GM21529 (cell line): ENCODE data around the gene ANKAR.
"Not testable (repeated sequence)": the region's sequence is repeated elsewhere in the genome, so short reads cannot be mapped to it uniquely, and the experiment has no call there.

Experiments used
- ATAC-seq: cut with Tn5 transposase; IDR thresholded peaks from one replicate; pipeline ENCODE4 v1.9.1; 2021; ENCODE audit not compliant: unreplicated experiment

The ANKAR gene

DNA sequence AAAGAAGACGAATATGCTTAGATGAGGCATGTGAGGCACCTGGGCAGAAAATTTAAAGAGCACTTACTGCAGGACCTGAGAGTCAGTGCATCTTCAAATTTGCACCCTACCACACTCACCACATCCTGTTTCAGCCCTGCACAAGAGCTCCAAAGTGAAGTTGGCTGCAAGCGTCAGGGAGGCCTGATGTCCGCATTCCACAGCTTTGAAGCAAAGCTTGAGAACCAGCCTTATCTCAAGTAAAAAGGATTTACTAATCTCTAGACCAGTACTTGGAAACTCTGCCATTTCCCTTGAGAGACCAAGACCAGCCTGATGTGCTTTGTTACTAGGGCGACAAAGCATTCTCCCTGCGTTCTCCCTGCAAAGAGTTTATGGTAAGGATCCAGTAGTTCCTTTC, 16.6 kb upstream of the ANKAR start:
- peak; percentile 43 for ATAC-seq

DNA sequence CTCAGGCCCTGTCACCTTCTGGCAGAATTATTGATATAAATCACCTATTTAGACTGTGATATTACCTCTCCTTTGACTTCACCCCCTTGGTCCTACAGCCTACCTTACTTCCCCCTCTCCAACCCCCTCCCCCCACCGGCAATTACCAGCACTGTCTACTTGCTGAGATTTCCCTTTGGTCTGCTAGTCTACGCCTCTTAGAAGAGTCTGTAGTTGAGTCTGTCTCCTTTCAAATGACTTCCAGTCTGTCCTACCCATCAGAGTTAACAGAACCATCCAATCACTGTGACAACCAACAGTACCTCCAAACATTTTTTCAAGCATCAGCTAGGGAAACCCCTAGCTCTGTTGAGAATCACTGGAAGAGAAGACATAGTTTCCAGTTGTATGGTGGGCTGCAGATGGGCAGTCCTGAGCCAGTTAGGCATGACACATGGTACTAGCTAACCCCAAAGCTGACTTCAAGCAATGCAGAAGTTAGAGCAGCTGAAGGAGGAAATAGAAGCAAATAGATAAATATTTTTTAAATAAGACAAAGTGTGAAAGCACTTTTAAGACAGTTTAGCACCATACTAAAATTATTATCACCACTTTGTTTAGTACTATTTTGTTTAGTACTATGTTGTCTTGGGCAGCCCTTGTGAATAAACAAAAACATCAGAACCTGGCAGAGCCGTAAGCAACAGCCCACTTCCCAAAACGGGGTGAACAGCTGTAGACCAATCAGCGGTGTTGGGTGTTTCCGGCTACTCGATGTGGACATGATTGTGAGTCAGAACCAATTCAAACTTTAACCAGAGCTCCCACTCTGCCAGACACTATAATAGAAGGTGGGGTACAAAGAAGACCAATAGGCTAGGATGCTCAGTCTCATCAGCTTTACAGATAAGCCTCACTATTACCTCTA, 15.9 kb upstream of the ANKAR start:
- no peak for ATAC-seq

DNA sequence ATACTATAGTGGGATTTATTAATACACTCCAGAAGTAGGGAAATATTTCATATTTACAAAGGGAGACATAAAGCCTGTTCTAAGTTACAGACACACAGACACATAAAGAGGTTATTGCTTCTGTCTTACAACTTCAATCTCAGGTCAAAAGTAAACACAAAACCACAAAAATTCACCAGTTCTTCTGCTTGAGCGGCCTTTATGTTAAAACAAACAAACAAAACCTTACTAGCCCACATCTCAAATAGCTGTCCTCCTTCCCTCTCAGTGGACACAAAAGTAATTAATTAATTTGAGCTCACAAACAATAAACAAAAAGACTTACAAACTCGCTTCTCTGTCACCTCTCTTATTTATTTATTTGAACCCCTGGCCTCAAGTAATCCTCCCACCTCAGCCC, 14.7 kb upstream of the ANKAR start:
- no peak for ATAC-seq

DNA sequence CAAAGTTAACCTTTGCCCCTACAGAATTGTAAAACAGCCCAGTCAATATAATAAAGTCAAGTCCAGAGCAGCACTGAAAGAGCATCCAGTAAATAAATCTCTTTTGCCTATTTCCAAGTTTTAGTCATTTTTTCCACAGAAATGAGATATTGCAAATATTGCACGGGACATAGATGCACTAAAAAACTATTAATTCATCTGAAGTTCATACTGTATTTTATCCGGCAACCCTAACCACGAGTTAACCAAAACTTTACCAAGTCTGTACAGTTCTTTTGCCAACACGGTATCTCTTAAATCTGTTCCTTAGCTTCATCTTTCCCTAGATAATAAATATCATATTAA, 13.7 kb upstream of the ANKAR start:
- no peak for ATAC-seq

DNA sequence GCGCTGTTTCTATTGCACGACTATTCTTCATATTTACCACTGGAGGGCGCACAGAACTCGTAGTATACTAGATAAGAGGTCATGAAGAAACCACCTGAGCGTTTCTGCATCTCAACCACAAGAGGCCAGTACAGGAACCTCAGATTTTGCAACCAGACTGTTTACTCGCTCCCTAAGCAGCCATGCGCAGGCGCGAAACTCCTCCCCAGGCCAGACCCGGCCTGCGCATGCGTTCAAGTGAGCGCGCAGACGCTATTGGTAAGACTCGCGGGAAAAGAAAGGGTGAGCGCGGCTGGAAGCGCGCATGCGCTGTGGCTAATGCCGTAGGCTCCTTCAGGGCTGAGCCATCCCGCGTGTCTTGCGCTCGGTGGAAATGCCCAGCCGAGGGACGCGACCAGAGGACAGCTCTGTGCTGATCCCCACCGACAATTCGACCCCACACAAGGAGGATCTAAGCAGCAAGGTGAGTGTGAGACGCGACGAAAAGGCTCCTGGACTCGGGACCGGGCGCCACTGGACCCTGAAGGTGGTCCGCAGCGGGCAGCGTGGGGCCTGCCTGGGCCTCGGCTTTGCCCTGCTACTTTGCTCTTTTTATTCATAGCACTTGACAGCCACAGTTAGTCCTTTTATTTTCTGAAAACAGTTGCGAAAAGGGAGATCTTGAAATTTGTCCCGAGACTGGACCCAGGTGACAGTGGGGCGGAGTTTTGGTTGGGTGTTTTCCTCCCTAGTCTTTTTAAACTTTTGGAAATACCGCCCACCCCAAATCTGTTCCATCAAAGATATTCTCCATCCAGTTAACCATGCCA, 13.1 kb upstream of the ANKAR start, which contains the start of gene ASNSD1:
TSS of gene ASNSD1 (plus strand) at position 312 of the 809 bp plus-strand sequence. CDS start 4,674 bp downstream, outside the sequence.
- peak; percentile 91 for ATAC-seq

DNA sequence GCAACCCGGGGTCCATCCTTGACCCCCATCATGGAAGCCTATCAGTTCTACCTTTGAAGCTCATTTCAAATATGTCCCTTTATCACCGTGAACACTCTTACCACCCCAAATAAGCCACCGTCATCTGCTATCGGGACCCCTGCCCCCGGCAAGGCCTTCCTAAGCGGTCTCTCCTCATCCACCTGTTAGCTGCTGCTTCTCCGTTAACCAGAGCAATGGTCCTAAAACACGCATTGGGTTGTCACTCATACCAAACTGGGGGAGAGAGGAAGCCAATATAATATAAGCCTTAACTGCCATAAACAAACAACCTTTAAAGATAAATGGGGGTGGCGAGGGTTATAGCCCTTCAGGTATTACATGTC, 12.5 kb upstream of the ANKAR start:
- ATAC-seq = no peak

DNA sequence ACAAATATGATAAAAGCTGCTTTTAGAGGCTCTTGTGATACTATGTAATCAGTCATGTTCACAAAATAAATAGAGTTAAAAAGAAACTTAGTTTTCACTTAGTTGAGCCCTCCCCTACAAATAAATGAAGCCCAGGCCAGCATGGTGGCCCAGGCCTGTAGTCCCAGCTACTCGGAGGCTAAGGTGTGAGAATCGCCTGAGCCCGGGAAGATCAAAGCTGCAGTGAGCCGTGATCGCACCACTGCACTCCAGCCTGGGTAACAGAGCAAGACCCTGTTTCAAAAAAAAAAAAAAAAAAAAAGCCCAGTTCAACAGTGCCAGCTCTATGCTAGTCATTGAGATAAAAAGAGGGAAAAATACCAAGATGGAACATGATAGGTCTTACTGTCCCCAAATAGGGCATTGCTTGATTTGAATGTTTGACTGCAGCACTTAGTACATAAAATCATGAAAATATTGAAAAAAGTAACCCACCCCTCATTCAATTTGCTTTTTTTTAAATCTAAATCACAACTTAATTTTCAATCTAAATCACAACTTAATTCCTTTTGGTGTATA, 11.7 kb upstream of the ANKAR start:
- ATAC-seq = no peak

DNA sequence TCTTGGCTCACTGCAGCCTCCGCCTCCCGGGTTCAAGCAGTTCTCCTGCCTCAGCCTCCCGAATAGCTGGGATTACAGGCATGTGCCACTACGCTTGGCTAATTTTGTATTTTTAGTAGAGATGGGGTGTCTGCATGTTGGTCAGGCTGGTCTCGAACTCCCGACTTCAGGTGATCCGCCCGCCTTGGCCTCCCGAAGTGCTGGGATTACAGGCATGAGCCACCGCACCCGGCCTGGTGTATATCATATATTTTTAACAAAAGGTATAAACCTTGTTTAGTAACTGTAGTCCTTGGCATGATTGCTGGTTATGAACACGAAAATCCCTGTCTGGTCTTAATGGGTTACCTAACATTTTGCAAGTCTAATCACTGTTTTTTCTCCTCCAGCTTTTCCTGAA, 11.2 kb upstream of the ANKAR start:
- not testable (repeated sequence) for ATAC-seq

DNA sequence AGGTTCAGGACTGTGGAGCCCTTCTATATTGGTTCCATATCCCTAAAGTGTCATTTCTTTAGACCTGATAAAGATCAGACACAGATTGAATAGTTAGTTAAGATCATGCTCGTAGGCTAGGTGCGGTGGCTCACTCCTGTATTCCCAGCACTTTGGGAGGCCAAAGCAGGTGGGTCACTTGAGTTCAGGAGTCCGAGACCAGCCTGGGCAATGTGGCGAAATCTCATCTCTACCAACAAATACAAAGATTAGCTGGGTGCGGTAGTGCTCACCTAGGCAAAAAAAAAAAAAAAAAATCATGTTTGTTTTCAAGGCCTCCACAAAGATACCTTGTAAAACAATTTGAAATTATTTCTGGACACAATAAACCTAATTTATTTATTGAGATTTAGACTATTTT, 4.6 kb upstream of the ANKAR start:
- ATAC-seq = no peak

DNA sequence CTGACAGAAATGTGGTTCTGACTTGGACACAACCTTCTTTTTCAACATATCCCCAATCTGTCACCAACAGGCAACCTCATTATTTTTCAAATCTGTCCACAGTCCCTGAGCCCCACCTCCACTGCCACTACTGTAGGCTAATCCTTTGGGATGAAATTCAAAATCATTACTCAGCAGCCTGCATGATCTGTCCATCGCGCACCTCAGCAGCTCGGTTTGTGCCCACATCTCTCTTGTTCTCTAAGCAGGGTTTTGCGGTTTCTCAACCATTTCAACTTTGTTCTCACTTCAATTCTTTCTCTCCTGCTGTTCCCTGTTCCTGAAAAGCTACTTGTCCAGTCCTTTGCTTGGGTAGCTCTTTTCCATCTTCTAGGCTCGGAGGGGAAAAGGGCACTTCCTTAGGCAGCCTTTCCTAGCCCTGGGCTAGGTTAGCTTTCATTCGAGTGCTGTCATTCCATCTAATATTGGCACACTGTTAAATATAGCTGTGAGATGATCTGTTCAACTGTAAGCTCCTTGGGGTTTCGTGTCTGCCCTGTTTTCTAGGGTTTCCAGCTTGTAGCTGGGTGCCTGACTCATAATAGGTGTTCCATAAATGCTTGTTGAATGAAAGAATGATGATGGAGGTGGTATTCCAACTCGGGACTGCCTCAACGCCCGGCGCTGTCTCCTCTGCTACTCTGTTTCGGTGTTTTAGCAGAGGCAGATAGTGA, 653 bp upstream of the ANKAR start:
- no peak for ATAC-seq

DNA sequence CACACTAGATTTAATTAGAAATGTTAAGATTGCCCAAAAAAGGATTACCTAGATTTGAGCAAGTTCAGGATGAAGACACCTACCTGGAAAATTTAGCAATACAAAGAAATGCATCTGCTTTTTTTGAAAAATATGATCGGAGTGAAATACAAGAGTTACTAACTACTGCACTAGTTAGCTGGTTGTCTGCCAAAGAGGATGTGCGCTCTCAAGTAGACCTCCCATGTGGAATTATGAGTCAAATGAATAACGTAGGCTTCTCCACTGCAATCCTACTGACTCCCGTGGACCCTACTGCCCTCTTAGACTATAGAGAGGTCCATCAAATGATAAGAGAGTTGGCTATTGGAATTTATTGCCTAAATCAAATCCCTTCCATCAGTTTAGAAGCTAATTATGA, 2.0 kb downstream of the ANKAR start:
- no peak for ATAC-seq

DNA sequence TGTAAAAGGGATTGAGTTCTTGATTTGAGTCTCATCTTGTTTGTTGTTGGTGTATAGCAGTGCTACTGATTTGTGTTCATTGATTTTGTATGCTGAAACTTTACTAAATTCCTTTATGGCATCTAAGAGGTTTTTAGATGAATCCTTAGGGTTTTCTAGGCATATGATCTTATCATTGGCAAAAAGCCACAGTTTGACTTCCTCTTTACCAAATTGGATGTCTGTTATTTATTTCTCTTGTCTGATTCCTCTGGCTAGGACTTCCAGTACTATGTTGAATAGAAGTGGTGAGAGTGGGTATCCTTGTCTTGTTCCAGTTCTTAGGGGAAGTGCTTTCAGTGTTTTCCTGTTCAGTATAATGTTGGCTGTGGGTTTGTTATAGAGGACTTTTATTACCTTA, 4.8 kb downstream of the ANKAR start:
- ATAC-seq = no peak

DNA sequence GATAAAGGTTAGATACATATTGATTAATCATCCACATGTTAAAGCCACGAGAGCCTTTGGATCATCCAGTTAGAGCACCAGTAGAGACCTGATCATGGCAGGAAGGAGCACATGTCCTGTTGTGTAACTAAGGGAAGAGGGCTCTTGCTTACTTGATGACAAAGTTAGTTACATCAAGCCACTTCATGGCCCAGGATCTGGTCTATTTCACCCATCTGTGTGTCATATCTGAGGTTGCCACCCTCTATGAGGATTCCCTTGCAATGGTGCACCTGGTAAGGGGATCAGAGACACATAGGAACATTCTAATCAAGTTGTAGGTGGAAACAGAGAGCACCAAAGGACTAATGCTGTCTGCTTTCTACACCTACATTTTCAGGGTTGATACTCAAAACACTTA, 6.7 kb downstream of the ANKAR start:
- no peak for ATAC-seq

DNA sequence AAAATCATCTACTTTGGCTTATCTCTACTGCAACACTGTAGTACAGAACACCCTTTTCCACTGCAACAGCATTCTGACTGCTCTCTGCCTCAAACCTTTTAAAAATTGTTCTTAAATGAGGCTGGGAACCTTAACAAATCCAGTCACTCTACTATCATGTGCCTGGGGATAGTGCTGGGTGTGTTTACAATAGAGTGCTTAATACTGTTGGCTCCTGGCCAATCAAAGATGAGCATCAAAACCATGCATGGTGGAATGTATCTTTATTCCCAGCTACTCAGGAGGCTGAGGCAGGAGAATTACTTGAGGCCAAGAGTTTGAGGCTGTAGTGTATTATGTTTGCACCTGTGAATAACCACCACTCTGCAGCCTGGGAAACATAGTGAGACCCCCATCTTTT, 7.4 kb downstream of the ANKAR start:
- ATAC-seq = no peak

DNA sequence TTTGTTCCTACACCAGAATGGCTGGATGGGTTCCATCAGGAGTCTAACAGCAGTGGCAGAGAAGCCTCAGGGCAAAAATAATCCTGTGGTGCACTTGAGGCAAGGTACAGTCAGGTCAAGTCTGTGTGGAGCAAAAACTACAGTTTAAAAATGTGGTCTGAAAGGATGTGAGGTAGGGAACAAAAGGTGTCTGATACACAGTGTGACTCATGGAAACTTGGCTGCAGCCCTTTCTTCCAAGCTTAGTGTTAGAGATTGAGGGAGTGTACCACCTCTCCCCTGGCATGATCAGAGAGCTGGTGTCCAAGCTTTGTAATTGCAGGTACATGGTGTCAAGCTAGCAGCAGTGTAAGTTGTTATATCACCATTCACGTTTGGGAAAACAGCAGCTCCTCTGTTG, 8.9 kb downstream of the ANKAR start:
- no peak for ATAC-seq

DNA sequence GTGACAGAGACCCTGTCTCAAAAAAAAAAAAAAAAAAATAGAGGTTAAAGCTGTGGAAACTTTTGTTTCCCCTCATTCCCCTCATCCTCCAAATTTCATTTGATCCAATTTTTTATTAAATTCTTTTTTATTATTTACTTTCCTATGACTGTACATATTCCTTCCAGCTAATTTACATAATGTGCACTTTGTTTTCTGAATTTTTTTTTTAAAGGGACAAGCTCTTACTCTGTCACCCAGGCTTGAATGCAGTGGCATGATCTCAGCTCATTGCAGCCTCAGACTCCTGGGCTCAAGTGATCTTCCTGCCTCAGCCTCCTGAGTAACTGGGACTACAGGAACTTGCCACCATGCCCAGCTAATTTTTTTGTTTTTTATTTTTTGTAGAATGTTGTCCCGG, 10.3 kb downstream of the ANKAR start:
- ATAC-seq = no peak

DNA sequence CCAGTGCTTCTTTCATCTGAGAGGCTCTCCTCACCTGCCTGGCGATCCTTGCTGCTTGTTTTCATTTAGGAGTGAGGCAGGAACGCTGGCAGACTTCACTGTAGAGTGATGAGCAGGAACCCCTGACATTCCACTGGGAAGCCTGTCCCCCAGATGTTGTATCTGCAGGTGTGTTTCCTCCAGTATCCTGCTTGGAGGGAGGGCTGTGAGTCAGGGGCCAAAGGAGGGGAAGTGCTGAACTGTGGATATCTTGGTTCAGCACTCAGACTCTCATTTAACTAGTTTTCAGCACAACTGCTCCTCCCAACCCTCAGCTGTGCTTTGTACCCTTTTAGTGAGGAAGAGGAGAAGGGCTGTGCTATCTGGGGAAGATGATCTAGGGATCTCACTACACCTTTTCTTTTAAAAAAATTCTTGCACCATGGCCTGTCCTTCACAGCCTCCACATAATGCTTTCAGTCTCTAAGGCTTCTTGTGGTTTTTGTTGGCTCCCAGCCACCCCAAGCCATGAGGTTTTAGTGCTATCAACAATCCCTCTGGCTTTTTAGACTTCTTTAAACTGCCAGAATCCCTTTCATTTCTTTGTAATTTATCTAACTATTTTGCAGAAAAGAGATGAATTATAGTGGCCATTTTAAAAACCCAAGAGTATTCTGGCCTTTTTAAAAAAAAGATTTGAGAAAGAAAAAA, 11.2 kb downstream of the ANKAR start:
- ATAC-seq = peak; percentile 86

DNA sequence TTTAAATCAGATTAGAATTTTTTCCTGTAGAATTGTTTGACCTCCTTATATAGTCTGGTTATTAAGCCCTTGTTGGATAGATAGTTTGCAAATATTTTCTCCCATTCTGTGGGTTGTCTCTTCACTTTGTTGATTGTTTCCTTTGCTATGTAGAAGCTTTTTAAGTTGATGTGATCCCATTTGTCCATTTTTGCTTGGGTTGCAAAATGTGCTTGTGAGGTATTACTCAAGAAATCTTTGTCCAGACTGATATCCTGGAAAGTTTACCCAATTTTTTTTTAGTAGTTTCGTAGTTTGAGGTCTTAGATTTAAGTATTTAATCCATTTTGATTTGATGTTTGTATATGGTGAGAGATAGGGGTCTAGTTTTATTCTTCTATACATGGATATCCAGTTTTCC, 13.3 kb downstream of the ANKAR start:
- ATAC-seq = not testable (repeated sequence)

DNA sequence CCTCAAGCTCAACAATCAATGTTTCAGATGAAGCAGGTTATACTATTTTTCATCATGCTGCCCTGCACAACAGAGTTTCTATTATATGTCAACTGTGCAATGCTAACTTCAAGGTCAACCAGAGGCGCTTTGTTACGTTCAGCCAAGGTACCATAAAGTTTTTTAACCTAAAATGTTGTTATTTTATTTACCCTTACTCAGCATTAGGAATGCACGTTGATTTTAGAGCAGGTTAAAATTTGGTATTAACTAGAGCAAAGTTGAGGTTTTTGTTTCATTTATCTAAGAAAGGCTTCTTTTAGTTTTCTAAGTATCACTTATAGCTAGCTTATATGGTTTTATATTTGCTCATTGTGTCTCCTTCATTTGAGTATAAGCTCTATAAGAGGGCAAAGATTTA, 21.8 kb downstream of the ANKAR start:
- ATAC-seq = no peak

DNA sequence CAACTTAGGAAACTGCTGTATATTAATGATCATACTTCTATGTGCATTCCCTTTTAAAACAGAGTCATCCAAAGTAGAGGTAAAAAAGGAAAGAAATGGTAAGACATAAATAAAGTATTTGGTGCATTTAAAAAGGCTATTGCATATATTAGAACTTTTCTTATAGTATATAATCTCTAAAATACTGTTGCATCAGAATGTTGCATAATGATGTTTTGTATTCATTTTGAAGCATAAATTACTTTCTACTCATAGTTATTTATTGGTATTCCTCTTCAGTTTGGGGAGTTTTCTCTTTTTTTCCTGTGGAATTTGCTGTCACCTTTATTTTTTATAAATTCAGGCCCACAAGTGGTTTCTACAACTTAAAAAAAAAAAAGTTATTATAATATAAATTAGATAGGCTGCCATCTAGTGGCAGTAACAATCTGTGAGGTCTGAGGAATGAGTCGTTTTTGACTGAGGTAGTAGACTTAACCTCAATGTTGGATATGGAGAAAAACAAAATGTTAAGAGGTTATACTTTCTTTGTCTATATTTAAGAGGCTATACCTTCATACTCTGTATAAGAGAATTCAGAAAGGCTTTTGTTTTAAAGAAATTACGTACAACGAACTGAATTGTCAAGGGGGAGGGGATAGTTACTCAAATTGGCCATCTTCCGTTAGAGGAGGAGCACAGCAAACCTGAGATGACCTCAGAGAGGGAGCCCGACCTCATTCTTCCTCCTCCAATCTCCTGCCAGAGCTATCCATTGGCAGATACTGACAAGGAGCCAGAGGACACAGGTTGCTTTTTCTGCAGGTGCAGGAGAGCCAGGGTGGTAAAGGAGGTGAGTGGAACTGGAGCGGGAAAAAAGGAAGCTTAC, 23.8 kb downstream of the ANKAR start:
- no peak for ATAC-seq
